NB4 (cell line): Measurements from ENCODE around the gene UNC79.
"Not testable (repeated sequence)": the region's sequence is repeated elsewhere in the genome, so short reads cannot be mapped to it uniquely, and the experiment has no call there.

ENCODE experiments used
- DNase-seq: peaks from one replicate; pipeline ENCODE4 v3.0.0; 2010; ENCODE audit warnings: low read depth
- H3K4me3 ChIP-seq: one replicate; pipeline ENCODE4 v1.5.1; 2011; ENCODE audit warnings: mild to moderate bottlenecking, low read depth, low read length, moderate library complexity
- CTCF ChIP-seq: IDR thresholded peaks from one replicate; pipeline ENCODE4 v1.5.1; 2012; ENCODE audit warnings: low read depth, low read length
- MAX ChIP-seq: IDR thresholded peaks from 2 replicates; pipeline ENCODE4 v1.6.1; 2011; ENCODE audit warnings: low read depth, low read length
- MYC ChIP-seq: IDR thresholded peaks from 2 replicates; pipeline ENCODE4 v1.6.1; 2011; ENCODE audit warnings: low read depth, low read length
- POLR2A ChIP-seq: IDR thresholded peaks from 2 replicates; pipeline ENCODE4 v1.6.1; 2011; ENCODE audit warnings: mild to moderate bottlenecking; ENCODE audit not compliant: insufficient read length; ENCODE audit errors: extremely low read depth

UNC79 gene

GRCh38 chr14:93402951-93403350 is 27.8 kb upstream of the UNC79 start:
- TF ChIP-seq CTCF (no peak), MAX (no peak), MYC (no peak), POLR2A (no peak)
- no peak for DNase-seq
- H3K4me3 ChIP-seq: no peak overlapping the region

- H3K4me3 ChIP-seq: no peak overlapping the region
- DNase-seq: no peak
- no peak for TF ChIP-seq MYC
- TF ChIP-seq MAX: no peak
- no peak for TF ChIP-seq POLR2A
- TF ChIP-seq CTCF: no peak
These were observed 20.7 kb upstream of the UNC79 start for GRCh38 chr14:93410021-93410420.

- no peak for DNase-seq
- TF ChIP-seq MAX (no peak), MYC (no peak), POLR2A (no peak), CTCF (no peak)
These were observed 19.8 kb upstream of the UNC79 start for GRCh38 chr14:93410893-93411292.

GRCh38 chr14:93425136-93425535 is 5.6 kb upstream of the UNC79 start:
- not testable (repeated sequence) for H3K4me3 ChIP-seq, DNase-seq

More at GRCh38 chr14:93410893-93411292, 19.8 kb upstream of the UNC79 start:
- no peak overlapping the region for H3K4me3 ChIP-seq

GRCh38 chr14:93426750-93427149 is 4.0 kb upstream of the UNC79 start:
- TF ChIP-seq MAX: no peak
- TF ChIP-seq POLR2A: no peak
- TF ChIP-seq CTCF: no peak
- H3K4me3 ChIP-seq: no peak overlapping the region
- DNase-seq: no peak

- TF ChIP-seq CTCF: no peak
- no peak for TF ChIP-seq MYC
- TF ChIP-seq MAX: no peak
- no peak for TF ChIP-seq POLR2A
- no peak overlapping the region for H3K4me3 ChIP-seq
- DNase-seq: peak; percentile 20
These were observed 414 bp downstream of the UNC79 start for GRCh38 chr14:93431036-93431670.
